Sigmoid colon (tissue), 3 donors: ENCODE results near the gene NTM.

Source experiments
- POLR2A ChIP-seq, 2 donors: fragments of 450-650 bp; IDR thresholded peaks; one replicate each; pipeline ENCODE4 v1.6.1; 2016; ENCODE audit warnings: antibody characterized with exemption in 2 of 2, mild to moderate bottlenecking in 2 of 2, moderate library complexity in 2 of 2
- TF ChIP-seq, protein P1 (sequence below), 4 experiments: fragments of 450-650 bp in 3 of 4; fragments of 200-600 bp in 1 of 4; IDR thresholded peaks; one replicate each; pipeline ENCODE4 v1.5.1; 2016 to 2019; ENCODE audit warnings: antibody characterized with exemption in 4 of 4, mild to moderate bottlenecking in 3 of 4, moderate library complexity in 2 of 4

DNA sequence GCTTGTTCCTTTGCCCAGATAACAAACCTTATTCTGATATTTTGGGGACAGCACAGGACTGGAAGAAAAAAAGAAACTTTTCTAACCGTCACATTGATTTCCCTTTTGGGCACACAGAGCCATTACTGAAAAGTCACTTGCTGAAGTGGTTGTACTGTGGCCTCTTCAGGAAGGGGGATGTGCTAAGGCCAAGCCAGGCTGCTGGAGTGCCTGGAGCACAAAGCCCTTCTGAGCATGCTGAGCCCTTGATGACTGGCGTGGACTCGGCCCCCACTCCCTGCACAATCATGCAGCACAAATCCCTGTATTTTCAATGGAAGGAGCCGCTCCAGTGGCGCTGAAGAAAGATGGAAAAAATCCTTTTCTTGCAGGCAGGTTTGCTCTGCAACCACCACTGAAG lies 164.2 kb downstream of the NTM start:
- no peak for TF ChIP-seq POLR2A (IDR thresholded peaks at IDR 0.05)
- TF ChIP-seq, protein P1, sequence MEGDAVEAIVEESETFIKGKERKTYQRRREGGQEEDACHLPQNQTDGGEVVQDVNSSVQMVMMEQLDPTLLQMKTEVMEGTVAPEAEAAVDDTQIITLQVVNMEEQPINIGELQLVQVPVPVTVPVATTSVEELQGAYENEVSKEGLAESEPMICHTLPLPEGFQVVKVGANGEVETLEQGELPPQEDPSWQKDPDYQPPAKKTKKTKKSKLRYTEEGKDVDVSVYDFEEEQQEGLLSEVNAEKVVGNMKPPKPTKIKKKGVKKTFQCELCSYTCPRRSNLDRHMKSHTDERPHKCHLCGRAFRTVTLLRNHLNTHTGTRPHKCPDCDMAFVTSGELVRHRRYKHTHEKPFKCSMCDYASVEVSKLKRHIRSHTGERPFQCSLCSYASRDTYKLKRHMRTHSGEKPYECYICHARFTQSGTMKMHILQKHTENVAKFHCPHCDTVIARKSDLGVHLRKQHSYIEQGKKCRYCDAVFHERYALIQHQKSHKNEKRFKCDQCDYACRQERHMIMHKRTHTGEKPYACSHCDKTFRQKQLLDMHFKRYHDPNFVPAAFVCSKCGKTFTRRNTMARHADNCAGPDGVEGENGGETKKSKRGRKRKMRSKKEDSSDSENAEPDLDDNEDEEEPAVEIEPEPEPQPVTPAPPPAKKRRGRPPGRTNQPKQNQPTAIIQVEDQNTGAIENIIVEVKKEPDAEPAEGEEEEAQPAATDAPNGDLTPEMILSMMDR (IDR thresholded peaks at IDR 0.05) = no peak
